Activated naive CD4-positive, alpha-beta T cell treated with anti-CD3 and anti-CD28 coated beads, Interleukin-2, amount 50 U/mL, for 24 hours (primary cell): ENCODE data around the gene PHLDB1.
A peak's percentile ranks its signal among the peaks of the same experiment; 100 is the strongest.
"Not testable (repeated sequence)": the region's sequence is repeated elsewhere in the genome, so short reads cannot be mapped to it uniquely, and the experiment has no call there.

Experiments used
- H3K27ac Mint-ChIP-seq: one replicate; pipeline ENCODE4 v1.8.0; 2021; ENCODE audit warnings: mild to moderate bottlenecking, mixed read lengths
- H3K27me3 Mint-ChIP-seq: one replicate; pipeline ENCODE4 v1.8.0; 2021; ENCODE audit warnings: mixed read lengths
- H3K36me3 Mint-ChIP-seq: one replicate; pipeline ENCODE4 v1.8.0; 2021; ENCODE audit warnings: mixed read lengths
- H3K4me1 Mint-ChIP-seq: one replicate; pipeline ENCODE4 v1.8.0; 2021; ENCODE audit warnings: mixed read lengths
- H3K4me3 Mint-ChIP-seq: one replicate; pipeline ENCODE4 v1.8.0; 2021; ENCODE audit warnings: mild to moderate bottlenecking, mixed read lengths
- H3K9me3 Mint-ChIP-seq: one replicate; pipeline ENCODE4 v1.8.0; 2021; ENCODE audit warnings: mixed read lengths

PHLDB1 gene

GRCh38 chr11:118596224-118597146 lies 10.9 kb upstream of the PHLDB1 start:
- H3K9me3 Mint-ChIP-seq, result no peaks in the 10 kb centered on the region
- H3K4me3 Mint-ChIP-seq, result no peak overlapping the region
- H3K27me3 Mint-ChIP-seq, result no peaks in the 10 kb centered on the region
- peaks cover 13% of the 10 kb centered on the region for H3K36me3 Mint-ChIP-seq
- peaks cover 23% of the 10 kb centered on the region for H3K4me1 Mint-ChIP-seq
- no peak overlapping the region for H3K27ac Mint-ChIP-seq

DNA sequence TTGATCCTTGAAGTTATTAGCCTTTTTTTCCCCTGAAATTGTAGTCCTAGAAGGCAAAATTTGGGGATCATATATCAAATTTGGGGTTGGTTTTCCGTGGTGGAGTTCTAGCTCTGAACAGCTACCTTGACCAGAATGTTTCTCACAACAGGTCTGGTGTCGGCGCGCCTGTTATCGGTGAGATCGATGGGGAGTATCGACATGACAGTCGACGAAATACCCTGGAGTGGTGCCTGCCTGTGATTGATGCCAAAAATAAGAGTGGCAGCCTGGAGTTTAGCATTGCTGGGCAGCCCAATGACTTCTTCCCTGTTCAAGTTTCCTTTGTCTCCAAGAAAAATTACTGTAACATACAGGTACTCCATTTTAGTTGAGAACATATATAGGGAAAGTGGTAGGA lies 9.9 kb upstream of the PHLDB1 start:
- H3K4me3 Mint-ChIP-seq, result no peak overlapping the region
- no peaks in the 10 kb centered on the region for H3K27me3 Mint-ChIP-seq
- H3K9me3 Mint-ChIP-seq, result no peaks in the 10 kb centered on the region
- peak overlapping the region; percentile 30 for H3K27ac Mint-ChIP-seq
- H3K4me1 Mint-ChIP-seq, result peaks cover 23% of the 10 kb centered on the region
- peaks cover 13% of the 10 kb centered on the region for H3K36me3 Mint-ChIP-seq

GRCh38 chr11:118602331-118602730 lies 5.1 kb upstream of the PHLDB1 start:
- Mint-ChIP-seq H3K4me1 (peaks cover 5% of the 10 kb centered on the region), H3K4me3 (no peak overlapping the region), H3K27ac (no peak overlapping the region), H3K9me3 (no peaks in the 10 kb centered on the region), H3K27me3 (no peaks in the 10 kb centered on the region), H3K36me3 (peaks cover 6% of the 10 kb centered on the region)

DNA sequence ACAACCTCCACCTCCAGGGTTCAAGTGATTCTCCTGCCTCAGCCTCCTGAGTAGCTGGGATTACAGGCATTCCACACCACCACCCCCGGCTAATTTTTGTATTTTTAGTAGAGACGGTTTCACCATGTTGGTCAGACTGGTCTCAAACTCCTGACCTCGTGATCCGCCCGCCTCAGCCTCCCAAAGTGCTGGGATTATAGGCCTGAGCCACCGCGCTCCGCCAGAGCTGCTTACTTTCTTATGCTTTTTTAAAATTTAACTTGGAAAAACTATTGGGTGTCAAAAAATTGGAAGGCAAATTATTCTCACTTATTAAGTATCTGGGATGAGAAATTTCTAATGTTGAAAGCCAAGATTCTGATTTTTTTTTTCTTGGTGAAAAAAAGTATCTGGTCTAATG lies 3.7 kb upstream of the PHLDB1 start:
- not testable (repeated sequence) for H3K4me1 Mint-ChIP-seq, H3K9me3 Mint-ChIP-seq, H3K4me3 Mint-ChIP-seq, H3K27me3 Mint-ChIP-seq, H3K36me3 Mint-ChIP-seq, H3K27ac Mint-ChIP-seq

- Mint-ChIP-seq H3K27ac (no peak overlapping the region), H3K4me3 (no peak overlapping the region), H3K9me3 (no peaks in the 10 kb centered on the region), H3K4me1 (peaks cover 16% of the 10 kb centered on the region), H3K27me3 (no peaks in the 10 kb centered on the region), H3K36me3 (peaks cover 6% of the 10 kb centered on the region)
Measured at GRCh38 chr11:118604566-118604965, 2.8 kb upstream of the PHLDB1 start.

- no peaks in the 10 kb centered on the region for H3K9me3 Mint-ChIP-seq
- no peak overlapping the region for H3K4me3 Mint-ChIP-seq
- peaks cover 21% of the 10 kb centered on the region for H3K4me1 Mint-ChIP-seq
- no peaks in the 10 kb centered on the region for H3K27me3 Mint-ChIP-seq
- no peak overlapping the region for H3K27ac Mint-ChIP-seq
- H3K36me3 Mint-ChIP-seq, result peaks cover 1% of the 10 kb centered on the region
Measured at GRCh38 chr11:118605116-118605867, 2.1 kb upstream of the PHLDB1 start.

- Mint-ChIP-seq H3K4me3 (peak overlapping the region; percentile 71), H3K36me3 (peaks cover 1% of the 10 kb centered on the region), H3K27me3 (no peaks in the 10 kb centered on the region), H3K27ac (peak overlapping the region; percentile 25), H3K9me3 (no peaks in the 10 kb centered on the region), H3K4me1 (peaks cover 25% of the 10 kb centered on the region)
Measured at GRCh38 chr11:118606157-118606843, 1.1 kb upstream of the PHLDB1 start.

DNA sequence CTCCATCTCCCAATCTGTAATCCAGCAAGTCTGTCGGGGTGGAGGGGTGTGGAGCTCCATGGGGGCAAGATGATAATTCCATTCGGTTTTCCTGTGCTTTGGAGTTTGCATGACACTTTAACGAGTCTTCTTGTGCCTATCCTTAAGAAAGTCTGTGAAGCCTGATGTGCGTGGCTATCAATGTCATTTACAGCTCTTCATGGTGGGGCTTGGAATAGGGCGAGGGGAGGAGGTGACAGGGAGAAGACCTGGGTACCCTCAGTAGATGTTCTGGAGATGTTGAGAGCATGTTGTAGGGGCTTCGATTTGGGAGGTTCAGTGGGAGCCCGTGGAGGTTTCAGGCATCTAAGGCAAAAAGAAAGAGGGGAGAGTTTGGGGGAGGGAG lies 579 bp upstream of the PHLDB1 start:
- Mint-ChIP-seq H3K27me3 (no peaks in the 10 kb centered on the region), H3K36me3 (peaks cover 1% of the 10 kb centered on the region), H3K27ac (peak overlapping the region; percentile 25), H3K9me3 (no peaks in the 10 kb centered on the region), H3K4me1 (peaks cover 27% of the 10 kb centered on the region), H3K4me3 (peak overlapping the region; percentile 71)

- peaks cover 27% of the 10 kb centered on the region for H3K4me1 Mint-ChIP-seq
- no peaks in the 10 kb centered on the region for H3K9me3 Mint-ChIP-seq
- H3K27ac Mint-ChIP-seq, result peak overlapping the region; percentile 63
- H3K36me3 Mint-ChIP-seq, result no peaks in the 10 kb centered on the region
- H3K27me3 Mint-ChIP-seq, result no peaks in the 10 kb centered on the region
- H3K4me3 Mint-ChIP-seq, result peak overlapping the region; percentile 81
Measured at GRCh38 chr11:118608360-118609227, 1.2 kb downstream of the PHLDB1 start.

GRCh38 chr11:118609380-118610224 lies 2.2 kb downstream of the PHLDB1 start:
- peak overlapping the region; percentile 63 for H3K27ac Mint-ChIP-seq
- H3K27me3 Mint-ChIP-seq, result no peaks in the 10 kb centered on the region
- peak overlapping the region; percentile 81 for H3K4me3 Mint-ChIP-seq
- no peaks in the 10 kb centered on the region for H3K36me3 Mint-ChIP-seq
- H3K9me3 Mint-ChIP-seq, result no peaks in the 10 kb centered on the region
- peaks cover 27% of the 10 kb centered on the region for H3K4me1 Mint-ChIP-seq

GRCh38 chr11:118610225-118610772 lies 2.9 kb downstream of the PHLDB1 start:
- H3K4me1 Mint-ChIP-seq, result peaks cover 27% of the 10 kb centered on the region
- H3K4me3 Mint-ChIP-seq, result peak overlapping the region; percentile 81
- H3K36me3 Mint-ChIP-seq, result no peaks in the 10 kb centered on the region
- H3K27ac Mint-ChIP-seq, result peak overlapping the region; percentile 46
- H3K27me3 Mint-ChIP-seq, result no peaks in the 10 kb centered on the region
- no peaks in the 10 kb centered on the region for H3K9me3 Mint-ChIP-seq

DNA sequence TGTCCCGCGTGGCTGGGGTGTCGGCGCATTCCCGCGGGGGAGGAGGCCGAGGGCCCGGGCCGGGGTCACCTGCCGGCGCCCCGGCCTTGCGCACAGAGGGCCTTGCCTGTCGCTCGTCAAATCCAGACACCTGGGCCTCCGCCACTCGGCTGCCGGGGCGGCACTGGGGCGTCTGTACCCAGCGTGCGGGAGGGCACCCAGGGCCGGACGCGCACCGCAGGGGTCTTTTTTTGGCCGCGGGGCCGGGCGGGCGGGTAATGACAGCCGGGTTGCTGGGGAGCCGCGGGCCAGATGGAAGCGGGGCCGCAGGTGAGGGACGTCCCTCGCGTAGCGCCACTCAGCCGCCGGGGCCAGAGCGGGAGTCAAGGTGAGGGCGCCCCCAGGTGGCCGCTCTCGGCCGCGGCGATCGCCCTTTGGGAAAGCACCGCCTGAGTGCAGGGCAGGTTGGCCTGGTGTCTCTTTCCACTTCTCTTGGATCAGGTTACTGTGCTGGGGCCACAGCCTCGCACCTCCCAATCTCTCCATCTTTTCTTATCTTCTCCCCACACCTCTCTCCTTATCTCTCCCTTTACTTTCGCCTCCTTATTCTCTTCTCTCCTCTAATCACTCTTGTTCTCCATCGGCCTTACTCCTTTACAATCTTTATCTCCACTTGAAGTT lies 3.5 kb downstream of the PHLDB1 start:
- Mint-ChIP-seq H3K27ac (peak overlapping the region; percentile 88), H3K9me3 (no peaks in the 10 kb centered on the region), H3K4me3 (peak overlapping the region; percentile 87), H3K27me3 (no peaks in the 10 kb centered on the region), H3K4me1 (peaks cover 27% of the 10 kb centered on the region), H3K36me3 (no peaks in the 10 kb centered on the region)

DNA sequence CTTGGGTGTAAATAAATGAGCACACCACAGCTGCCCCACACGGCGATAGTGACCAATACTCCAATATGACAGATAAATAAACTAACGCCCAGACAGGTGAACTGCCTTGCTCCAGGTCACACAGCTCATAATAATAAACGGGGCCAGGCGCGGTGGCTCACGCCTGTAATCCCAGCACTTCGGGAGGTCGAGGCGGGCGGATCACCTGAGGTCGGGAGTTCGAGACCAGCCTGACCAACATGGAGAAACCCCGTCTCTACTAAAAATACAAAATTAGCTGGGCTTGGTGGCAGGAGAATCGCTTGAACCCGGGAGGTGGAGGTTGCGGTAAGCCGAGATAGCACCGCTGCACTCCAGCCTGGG lies 4.0 kb downstream of the PHLDB1 start:
- peak overlapping the region; percentile 87 for H3K4me3 Mint-ChIP-seq
- H3K27me3 Mint-ChIP-seq, H3K9me3 Mint-ChIP-seq, H3K36me3 Mint-ChIP-seq, H3K27ac Mint-ChIP-seq: not testable (repeated sequence)
- peaks cover 27% of the 10 kb centered on the region for H3K4me1 Mint-ChIP-seq

- Mint-ChIP-seq H3K27ac (no peak overlapping the region), H3K27me3 (no peaks in the 10 kb centered on the region), H3K4me1 (peaks cover 22% of the 10 kb centered on the region), H3K36me3 (no peaks in the 10 kb centered on the region), H3K4me3 (no peak overlapping the region), H3K9me3 (no peaks in the 10 kb centered on the region)
Measured at GRCh38 chr11:118612378-118612777, 5.0 kb downstream of the PHLDB1 start.
